Measurements from ENCODE around the gene CREM. TPM values are rescaled to one million over a fixed set of nuclear protein-coding genes. Genes with fewer than 3 reads are reported as not detected.

CREM gene
- total RNA-seq, 2 experiments from 2014 or later, result 121 to 131 TPM

GRCh38 chr10:35130663-35131062 is 4.0 kb downstream of the CREM start:
- intact Hi-C loops (cut with micrococcal nuclease), result no loop called here
- Mint-ChIP-seq H3K27ac (peak overlapping the region; percentile 85), H3K4me1 (ENCODE audit: low read depth) (peaks cover 54% of the 10 kb centered on the region), H3K27me3 (no peaks in the 10 kb centered on the region), H3K4me3 (peak overlapping the region; percentile 53), H3K36me3 (ENCODE audit: low read depth) (peaks cover 22% of the 10 kb centered on the region), H3K9me3 (no peaks in the 10 kb centered on the region)
- ChIA-PET CTCF (interaction anchor here (1.0 to 10.2 kb wide), 2 partner anchors 19 to 65 kb away, joined by 3 to 148 read pairs; no protein-coding TSS in a partner anchor), POLR2A (no interaction called here)
- ATAC-seq (no peak), DNase-seq (no peak)
- TF ChIP-seq, protein P1, sequence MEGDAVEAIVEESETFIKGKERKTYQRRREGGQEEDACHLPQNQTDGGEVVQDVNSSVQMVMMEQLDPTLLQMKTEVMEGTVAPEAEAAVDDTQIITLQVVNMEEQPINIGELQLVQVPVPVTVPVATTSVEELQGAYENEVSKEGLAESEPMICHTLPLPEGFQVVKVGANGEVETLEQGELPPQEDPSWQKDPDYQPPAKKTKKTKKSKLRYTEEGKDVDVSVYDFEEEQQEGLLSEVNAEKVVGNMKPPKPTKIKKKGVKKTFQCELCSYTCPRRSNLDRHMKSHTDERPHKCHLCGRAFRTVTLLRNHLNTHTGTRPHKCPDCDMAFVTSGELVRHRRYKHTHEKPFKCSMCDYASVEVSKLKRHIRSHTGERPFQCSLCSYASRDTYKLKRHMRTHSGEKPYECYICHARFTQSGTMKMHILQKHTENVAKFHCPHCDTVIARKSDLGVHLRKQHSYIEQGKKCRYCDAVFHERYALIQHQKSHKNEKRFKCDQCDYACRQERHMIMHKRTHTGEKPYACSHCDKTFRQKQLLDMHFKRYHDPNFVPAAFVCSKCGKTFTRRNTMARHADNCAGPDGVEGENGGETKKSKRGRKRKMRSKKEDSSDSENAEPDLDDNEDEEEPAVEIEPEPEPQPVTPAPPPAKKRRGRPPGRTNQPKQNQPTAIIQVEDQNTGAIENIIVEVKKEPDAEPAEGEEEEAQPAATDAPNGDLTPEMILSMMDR (IDR thresholded peaks at IDR 0.05), result no peak

GRCh38 chr10:35132727-35133126 is 6.1 kb downstream of the CREM start:
- POLR2A ChIA-PET, result interaction anchor here (0.7 to 2.1 kb wide), 3 partner anchors 11 to 63 kb away, joined by 4 to 11 read pairs (median 9); no protein-coding TSS in a partner anchor
- Mint-ChIP-seq H3K36me3 (ENCODE audit: low read depth) (peaks cover 19% of the 10 kb centered on the region), H3K4me1 (ENCODE audit: low read depth) (peaks cover 65% of the 10 kb centered on the region), H3K27ac (peak overlapping the region; percentile 78), H3K27me3 (no peaks in the 10 kb centered on the region), H3K9me3 (no peaks in the 10 kb centered on the region), H3K4me3 (peak overlapping the region; percentile 69)
- no peak for ATAC-seq
- CTCF ChIA-PET, result interaction anchor here (0.8 to 10.2 kb wide), 4 partner anchors 12 to 84 kb away, joined by 4 to 148 read pairs (median 5); no protein-coding TSS in a partner anchor
- TF ChIP-seq, protein P1 (IDR thresholded peaks at IDR 0.05), result no peak
- DNase-seq, result no peak
- intact Hi-C loops (cut with micrococcal nuclease), result loop anchor here (1.0 kb wide), 1 partner anchor 17 kb away; no protein-coding TSS in a partner anchor

- TF ChIP-seq, protein P1 (IDR thresholded peaks at IDR 0.05), result no peak
- no peaks in the 10 kb centered on the region for H3K27me3 Mint-ChIP-seq
- H3K4me3 Mint-ChIP-seq, result no peak overlapping the region
- H3K4me1 Mint-ChIP-seq (ENCODE audit: low read depth), result peaks cover 61% of the 10 kb centered on the region
- intact Hi-C loops (cut with micrococcal nuclease), result no loop called here
- ChIA-PET CTCF (interaction anchor here (1.2 to 10.2 kb wide), 4 partner anchors 13 to 139 kb away, joined by 3 to 148 read pairs (median 6); no protein-coding TSS in a partner anchor), POLR2A (interaction anchor here (0.6 to 0.9 kb wide), 2 partner anchors 8 to 63 kb away, joined by 3 read pairs; no protein-coding TSS in a partner anchor)
- DNase-seq (peak; percentile 20), ATAC-seq (peak; percentile 27)
- H3K27ac Mint-ChIP-seq, result peak overlapping the region; percentile 78
- no peaks in the 10 kb centered on the region for H3K9me3 Mint-ChIP-seq
- H3K36me3 Mint-ChIP-seq (ENCODE audit: low read depth), result peaks cover 12% of the 10 kb centered on the region
These were observed 6.9 kb downstream of the CREM start for GRCh38 chr10:35133586-35133985.

DNA sequence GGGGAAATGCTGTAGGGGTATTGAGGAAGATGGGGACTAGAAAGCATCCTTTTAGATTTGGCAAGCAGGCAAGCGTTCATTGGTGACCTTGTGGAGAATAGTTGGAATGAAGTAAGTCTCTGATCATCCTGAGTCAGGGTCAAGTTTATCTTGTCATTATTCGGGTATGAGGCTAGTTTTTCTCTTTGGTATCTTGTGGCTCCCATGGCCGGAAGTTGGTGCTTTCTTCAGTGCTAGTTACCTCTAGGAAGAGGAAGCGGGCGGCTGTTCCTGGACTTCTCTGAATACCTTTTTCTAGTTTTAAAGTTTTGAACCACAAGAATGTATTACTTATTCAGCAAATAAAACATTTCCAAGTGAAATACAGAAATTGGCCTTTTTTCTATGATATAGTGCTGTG is 9.2 kb downstream of the CREM start:
- ChIA-PET CTCF (interaction anchor here (1.5 to 1.6 kb wide), 2 partner anchors 18 to 72 kb away, joined by 3 to 4 read pairs; no protein-coding TSS in a partner anchor), POLR2A (interaction anchor here (1.9 kb wide), 1 partner anchor 13 kb away, joined by 10 read pairs; no protein-coding TSS in a partner anchor)
- TF ChIP-seq, protein P1 (IDR thresholded peaks at IDR 0.05), result no peak
- H3K9me3 Mint-ChIP-seq, result no peaks in the 10 kb centered on the region
- peak overlapping the region; percentile 87 for H3K27ac Mint-ChIP-seq
- H3K4me1 Mint-ChIP-seq (ENCODE audit: low read depth), result peaks cover 45% of the 10 kb centered on the region
- DNase-seq (peak; percentile 31), ATAC-seq (no peak)
- intact Hi-C loops (cut with micrococcal nuclease), result no loop called here
- peaks cover 5% of the 10 kb centered on the region for H3K36me3 Mint-ChIP-seq (ENCODE audit: low read depth)
- H3K4me3 Mint-ChIP-seq, result peak overlapping the region; percentile 15
- H3K27me3 Mint-ChIP-seq, result no peaks in the 10 kb centered on the region

DNA sequence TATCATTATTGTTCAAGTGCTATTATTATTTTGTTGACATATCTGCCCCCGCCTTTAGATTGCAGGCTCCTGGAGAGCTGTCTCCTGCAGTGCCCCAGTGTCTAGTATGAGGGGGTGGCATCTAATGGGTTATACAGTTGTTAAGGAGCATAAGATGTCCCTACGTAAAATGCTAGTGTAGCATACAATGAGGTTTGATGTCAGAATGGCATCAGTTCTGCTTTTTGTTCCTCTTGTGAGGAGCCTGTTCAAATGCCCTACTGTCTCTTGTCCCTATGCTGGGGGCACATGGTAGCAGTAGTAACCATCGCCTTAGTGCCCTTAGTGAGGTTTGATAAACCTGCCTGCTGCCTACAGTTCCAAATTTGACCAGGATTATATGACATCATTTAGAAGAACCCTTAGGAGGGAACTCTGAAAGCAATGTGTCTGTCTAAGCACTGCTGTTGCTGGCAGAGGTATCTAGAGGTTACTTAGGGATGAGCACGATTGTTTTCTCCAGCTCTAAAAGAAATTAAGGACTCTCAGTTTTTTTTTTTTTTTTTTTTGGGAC is 9.7 kb downstream of the CREM start:
- Mint-ChIP-seq H3K27ac (peak overlapping the region; percentile 87), H3K4me1 (ENCODE audit: low read depth) (peaks cover 42% of the 10 kb centered on the region), H3K4me3 (no peak overlapping the region), H3K36me3 (ENCODE audit: low read depth) (peaks cover 5% of the 10 kb centered on the region), H3K27me3 (no peaks in the 10 kb centered on the region), H3K9me3 (no peaks in the 10 kb centered on the region)
- no peak for ATAC-seq
- intact Hi-C loops (cut with micrococcal nuclease), result no loop called here
- TF ChIP-seq, protein P1 (IDR thresholded peaks at IDR 0.05), result no peak
- no peak for DNase-seq
- ChIA-PET POLR2A (interaction anchor here (0.6 kb wide), 1 partner anchor 10 kb away, joined by 3 read pairs; no protein-coding TSS in a partner anchor), CTCF (interaction anchor here (1.4 to 2.1 kb wide), 3 partner anchors 13 to 60 kb away, joined by 4 to 10 read pairs (median 6); no protein-coding TSS in a partner anchor)
